Raji (cell line): Measurements from ENCODE around the gene DPF1.

ENCODE experiments used
- POLR2A ChIP-seq: IDR thresholded peaks from 2 replicates; pipeline ENCODE4 v1.6.1; 2011; ENCODE audit warnings: low read depth, low read length, control low read depth; ENCODE audit not compliant: insufficient read depth

Gene DPF1

GRCh38 chr19:38165335-38165734, 58.7 kb downstream of the DPF1 start:
- TF ChIP-seq POLR2A, result no peak

GRCh38 chr19:38164526-38164925, 59.5 kb downstream of the DPF1 start:
- no peak for TF ChIP-seq POLR2A

GRCh38 chr19:38163419-38164290, 60.4 kb downstream of the DPF1 start:
- TF ChIP-seq POLR2A, result no peak

GRCh38 chr19:38162632-38163031, 61.4 kb downstream of the DPF1 start:
- TF ChIP-seq POLR2A, result no peak

- TF ChIP-seq POLR2A, result no peak
Observed at GRCh38 chr19:38162094-38162493, 61.9 kb downstream of the DPF1 start.
